Stimulated activated CD8-positive, alpha-beta memory T cell treated with anti-CD3 and anti-CD28 coated beads, Interleukin-7, amount 100 ng/mL, for 48 hours (primary cell): ENCODE measurements around the gene DDX43.
A peak's percentile ranks its signal among the peaks of the same experiment; 100 is the strongest.
"Not testable (repeated sequence)": the region's sequence is repeated elsewhere in the genome, so short reads cannot be mapped to it uniquely, and the experiment has no call there.

ENCODE experiments used
- DNase-seq, 2 donors: peaks; one replicate each; pipeline ENCODE4 v3.0.0-alpha.2; 2020; ENCODE audit warnings: low read depth in 1 of 2; ENCODE audit errors: extremely low read depth in 1 of 2

DDX43 gene

DNA sequence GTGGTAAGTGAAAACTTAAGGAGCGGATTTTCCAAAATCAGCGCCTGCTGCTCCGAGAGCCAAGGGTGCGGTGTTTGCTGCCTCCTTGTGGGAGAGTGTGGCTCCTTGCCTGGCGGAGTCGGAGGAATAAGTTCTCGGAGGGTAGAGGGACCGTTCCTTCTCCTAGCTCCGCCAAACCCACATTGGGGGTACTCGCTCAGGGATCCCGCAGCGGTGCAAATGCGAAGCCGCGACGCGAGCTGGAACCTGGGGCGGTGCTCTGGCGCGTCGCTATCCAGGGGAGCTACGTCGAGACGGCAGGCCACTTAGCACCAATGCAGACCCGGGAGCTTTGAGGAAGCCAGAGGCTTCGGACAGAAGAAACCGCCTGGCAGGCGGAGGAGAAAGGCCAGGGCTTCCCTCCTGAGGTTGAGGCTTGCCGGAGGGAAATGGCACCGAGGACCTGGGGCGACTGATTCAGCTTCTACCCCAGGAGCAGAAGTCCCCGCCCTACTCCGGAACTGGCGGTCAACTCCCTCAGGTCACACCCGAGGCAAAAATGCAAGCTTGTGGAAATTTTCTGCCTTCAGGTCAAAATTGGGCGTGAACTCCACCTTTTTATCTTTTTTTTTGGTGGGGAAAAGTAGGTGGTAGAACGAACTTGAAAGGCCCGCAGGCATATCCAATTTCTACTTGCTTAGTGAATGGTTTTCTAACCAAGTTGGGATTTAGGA, 5.7 kb upstream of the DDX43 start:
- peak; percentile 46 to 64 for DNase-seq

DNA sequence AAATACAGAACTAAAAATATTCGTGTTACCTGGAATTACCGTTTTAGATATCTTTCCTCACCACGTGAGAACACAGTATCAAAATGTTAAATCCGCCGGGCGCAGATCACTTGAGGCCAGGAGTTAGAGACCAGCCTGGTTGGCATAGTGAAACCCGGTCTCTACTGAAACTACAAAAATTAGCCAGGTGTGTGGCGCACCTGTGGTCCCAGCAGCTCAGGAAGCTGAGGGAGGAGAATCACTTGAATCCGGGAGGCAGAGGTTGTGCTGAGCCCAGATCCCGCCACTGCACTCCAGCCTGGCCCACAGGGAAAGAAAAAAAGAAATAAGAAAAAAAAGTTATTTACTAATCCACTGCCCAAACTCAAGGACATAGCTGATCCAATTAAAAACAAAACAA, 4.8 kb upstream of the DDX43 start:
- DNase-seq, result no peak

DNA sequence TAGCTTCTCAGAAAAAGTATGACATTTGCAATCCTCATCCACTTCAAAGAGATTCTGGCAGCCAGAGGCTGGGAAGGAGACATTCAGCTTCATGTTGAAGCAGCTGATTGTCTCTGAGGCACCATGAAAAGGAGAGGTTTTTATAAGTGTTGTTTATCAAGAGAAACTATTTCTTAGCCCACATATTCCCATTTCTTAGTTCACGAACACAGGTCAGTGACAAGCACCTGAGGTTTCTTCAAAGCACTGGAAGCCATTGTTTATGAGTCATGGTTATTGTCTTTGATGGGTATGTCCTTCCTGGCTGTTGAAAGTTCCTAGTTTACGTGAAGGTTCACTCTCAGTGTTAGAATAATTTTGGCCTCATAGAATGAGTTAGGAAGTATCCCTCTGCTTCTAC, 3.0 kb upstream of the DDX43 start:
- no peak for DNase-seq

DNA sequence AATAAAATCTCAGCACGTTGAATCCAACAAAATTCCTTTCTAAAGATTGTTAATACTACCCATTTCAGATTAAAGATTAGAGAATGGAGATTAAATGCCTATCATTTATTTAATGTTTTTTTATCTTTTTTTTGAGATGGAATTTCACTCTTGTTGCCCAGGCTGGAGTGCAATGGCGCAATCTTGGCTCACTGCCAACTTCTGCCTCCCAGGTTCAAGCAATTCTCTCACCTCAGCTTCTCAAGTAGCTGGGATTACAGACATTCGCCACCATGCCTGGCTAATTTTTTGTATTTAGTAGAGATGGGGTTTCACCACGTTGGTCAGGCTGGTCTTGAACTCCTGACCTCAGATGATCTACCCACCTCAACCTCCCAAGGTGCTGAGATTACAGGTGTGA, 2.4 kb upstream of the DDX43 start:
- not testable (repeated sequence) for DNase-seq

DNA sequence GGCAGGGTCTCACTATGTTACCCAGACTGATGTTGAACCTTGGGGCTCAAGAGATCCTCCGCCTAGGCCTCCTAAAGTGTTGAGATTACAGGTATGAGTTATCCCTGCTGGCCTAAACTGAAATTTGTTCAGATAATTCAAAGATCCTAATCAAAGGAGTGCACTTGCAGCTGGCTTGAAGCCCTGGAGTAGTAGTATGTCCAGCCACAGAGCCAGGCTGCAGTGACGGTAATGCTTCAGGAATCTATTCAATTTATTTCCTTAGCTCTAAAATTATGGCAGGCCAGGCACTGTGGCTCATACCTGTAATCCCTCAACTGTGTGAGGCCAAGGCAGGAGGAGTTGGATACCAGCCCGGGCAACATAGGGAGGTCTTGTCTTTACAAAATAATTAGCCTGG, 1.4 kb upstream of the DDX43 start:
- DNase-seq, result no peak

DNA sequence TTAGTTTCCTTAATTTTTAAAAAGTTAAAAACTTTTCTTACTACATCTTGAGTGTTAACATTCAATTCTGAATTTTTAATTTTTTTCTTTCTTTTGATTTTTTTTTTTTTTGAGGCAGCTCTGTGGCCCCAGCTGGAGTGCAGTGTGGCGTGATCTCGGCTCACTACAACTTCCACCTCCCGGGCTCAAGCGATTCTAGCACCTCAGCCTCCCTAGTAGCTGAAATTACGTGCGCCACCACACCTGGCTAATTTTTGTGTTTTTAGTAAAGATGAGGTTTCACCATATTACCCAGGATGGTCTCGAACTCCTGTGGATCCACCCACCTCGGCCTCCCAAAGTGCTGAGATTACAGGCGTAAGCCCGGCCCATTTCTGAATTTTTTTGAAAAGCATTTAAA, 1.2 kb downstream of the DDX43 start:
- no peak for DNase-seq

DNA sequence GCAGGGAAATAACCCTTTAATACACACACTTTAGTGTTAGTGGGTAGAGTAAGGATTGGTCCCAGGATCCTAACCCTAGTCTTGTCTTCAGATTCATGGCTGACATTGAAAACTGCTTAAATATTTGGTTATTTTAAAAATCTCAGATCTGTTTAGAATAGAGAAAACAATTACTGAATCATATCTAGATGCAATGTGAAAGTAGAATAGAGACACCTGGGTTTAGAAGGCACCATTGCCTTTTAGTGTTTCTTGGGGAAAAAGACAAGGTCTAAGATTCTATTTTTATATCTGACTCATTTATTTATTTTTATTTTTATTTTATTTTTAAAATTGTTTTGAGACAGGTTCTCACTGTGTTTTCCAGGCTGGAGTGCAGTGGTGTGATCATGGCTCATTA, 6.0 kb downstream of the DDX43 start:
- DNase-seq, result no peak

DNA sequence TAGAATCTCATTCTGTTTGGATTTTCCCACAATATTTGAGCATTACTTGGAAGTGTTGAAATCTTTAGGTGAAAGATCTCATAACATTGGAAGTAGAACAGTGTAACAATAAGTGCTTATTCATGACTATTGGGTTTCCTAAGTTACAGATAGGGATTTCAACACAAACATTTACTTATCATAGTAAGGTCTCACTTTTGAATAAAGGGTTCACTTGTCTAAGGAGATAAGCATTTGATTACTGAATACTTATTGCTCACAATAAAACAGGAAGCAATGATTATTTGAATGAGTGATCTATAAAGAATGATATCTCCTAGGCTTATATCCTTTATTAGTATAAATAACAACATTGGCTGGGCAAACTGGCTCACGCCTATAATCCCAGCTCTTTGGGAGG, 14.8 kb downstream of the DDX43 start:
- no peak for DNase-seq

DNA sequence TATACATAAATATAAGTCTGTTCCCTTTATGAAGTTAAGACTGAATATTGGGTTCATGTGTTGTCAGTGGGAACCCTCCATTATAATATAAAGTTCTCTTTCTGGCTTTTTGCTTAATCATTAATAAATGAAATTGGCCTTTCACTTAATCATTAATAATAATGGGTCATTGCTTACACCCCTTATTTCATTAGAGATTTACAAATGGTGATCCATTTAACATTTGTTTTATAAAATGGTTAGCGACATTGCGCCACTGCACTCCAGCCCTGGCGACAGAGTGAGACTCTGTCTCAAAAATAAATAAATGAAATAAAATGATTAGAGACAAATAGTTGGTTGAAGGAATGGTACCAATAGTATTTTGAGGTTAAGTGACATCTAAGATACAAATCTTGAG, 18.5 kb downstream of the DDX43 start:
- DNase-seq, result no peak

DNA sequence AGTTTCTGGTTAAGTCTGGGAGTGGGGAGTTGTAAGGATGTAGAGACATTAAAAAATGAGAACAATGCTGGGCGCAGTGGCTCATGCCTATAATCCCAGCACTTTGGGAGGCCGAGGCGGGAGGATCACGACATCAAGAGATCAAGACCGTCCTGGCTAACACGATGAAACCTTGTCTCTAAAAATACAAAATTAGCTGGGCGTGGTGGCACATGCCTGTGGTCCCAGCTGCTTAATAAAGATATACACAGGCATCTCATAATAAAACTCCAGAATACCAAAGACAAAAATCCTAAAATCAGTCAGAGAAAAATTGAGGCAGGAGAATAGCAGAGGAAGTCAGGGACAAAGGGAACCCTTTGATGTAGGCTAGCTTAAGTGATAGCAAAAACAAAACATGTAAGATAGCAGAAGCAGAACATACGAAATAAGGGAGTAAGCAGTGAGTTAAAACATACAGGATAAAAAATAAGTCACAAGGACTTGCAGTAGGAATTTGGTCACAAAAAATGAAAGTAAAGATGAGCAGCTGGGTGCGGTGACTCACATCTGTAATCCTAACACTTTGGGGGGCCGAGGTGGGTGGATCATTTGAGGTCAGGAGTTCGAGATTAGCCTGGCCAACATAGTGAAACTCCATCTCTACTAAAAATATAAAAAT, 23.6 kb downstream of the DDX43 start:
- DNase-seq, result no peak

DNA sequence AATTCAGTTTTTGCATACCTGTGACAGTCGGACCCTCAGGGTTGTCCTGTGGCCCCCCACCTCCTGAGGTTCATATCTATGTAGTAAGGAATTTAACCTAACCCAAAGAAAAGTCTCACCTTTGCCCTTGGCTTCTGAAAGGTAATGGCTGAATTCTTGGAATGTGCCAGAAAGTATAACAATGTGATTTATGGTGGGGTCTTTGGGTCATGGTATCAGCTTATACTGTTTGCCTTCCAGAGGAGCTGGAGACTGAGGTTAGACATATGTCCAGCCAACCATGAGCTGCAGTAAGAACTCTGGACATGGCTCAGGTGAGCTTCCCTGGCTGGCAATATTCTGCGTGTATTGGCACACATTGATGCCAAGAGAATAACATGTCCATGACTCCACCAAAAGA, 26.9 kb downstream of the DDX43 start:
- DNase-seq, result no peak

DNA sequence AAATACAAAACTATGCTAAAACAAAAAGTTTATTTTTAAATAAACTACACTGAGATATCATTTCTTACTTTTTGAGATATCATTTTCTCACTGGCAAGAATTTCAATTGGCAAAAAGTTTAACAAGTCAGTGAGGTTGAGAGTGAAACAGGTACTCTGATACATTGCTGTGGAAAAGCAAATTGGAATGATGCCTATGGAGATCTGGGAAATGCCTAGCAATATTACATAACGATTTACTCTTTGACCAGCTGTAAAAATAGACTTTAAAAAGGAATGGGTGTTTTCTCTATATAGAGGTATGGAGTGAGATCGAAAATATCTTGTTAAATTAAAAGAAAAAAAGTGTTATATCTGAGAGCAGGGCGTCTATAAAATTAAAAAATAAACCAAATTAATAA, 40.6 kb downstream of the DDX43 start:
- no peak for DNase-seq

DNA sequence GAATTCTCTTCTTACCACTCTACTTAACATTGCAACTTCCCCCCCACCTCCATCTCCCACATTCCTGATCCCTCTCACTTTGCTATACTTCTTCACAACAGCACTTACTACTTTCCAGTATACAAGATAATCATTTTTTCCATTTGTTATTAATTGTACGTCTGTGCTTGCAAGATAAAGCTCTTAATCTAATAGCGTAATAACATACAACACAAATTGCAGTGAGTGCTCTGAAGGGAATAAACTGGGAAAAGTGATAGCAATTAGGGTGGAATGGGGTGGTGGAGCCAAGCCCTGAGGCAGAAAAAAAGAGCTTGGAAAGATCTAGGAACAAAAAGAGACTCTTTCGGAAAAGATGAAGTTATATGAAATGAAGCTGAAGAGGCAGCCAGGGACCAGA, 48.9 kb downstream of the DDX43 start:
- no peak for DNase-seq

DNA sequence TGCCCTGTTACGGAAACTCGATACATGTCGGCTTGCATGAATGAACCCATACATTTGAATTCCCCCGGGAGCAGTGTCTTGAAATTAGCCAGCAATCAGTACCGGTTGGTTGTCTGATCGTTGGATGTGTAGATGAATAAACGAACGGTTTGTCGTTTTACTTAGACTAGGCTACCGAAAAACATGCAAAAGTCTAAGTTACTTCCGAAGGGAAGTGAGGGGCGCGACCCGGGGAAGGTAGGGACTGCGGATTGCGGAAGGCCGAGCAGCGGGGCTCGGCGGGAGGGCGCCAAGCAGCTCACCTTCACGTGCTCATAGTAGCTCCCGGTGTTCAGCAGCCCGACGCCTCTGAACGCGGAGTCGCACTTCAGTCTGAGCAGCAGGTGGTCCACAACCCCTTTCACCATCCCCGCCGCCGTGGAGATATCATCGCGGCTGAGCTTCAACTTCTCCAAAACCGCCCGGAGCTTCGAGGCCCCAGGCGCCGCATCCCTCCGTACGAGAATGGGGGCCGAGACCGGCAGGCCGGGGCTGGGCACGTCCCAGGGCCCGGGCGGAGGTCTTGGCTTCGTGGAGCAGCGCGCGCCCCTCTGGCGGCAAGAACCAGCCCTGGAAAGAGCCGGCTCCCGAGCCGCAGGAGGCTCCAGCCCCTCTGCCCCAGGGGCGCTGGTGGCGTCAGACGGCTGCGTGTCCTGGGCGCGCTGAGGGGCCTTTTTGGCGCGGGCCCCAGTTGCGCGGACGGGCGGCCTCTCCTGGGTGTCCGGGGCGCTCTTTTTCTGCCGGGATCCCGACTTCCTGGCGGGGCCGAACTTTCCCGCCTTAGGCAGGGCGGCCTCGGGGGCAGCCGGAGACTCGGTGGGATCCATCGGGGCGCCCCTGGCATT, 56.8 kb downstream of the DDX43 start:
- peak in 1 of 2 donors; percentile 23 for DNase-seq

DNA sequence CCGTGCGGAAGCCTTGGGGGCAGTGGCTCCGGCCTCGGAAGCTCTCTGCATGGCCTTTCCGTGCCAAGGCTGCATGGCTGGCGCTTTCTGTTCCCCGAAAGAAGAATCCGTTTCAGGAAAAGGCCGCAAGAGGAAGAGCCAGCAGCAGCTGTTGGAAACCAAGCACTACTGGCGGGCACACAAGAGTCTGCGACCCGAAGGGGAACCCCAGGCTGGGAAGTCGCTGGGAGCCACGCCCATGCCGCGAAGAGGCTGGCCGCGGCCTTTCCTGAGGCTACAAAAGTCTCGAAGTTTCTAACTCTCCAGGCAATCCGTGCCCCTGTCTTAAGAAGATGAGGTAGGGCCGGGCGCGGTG, 57.5 kb downstream of the DDX43 start, which contains the start of gene CGAS:
Gene CGAS, minus strand, starts transcription at position 191 of the 355 bp plus-strand sequence. Its CDS starts 116 bp downstream, at position 75.
- DNase-seq, result peak; percentile 63 to 72

DNA sequence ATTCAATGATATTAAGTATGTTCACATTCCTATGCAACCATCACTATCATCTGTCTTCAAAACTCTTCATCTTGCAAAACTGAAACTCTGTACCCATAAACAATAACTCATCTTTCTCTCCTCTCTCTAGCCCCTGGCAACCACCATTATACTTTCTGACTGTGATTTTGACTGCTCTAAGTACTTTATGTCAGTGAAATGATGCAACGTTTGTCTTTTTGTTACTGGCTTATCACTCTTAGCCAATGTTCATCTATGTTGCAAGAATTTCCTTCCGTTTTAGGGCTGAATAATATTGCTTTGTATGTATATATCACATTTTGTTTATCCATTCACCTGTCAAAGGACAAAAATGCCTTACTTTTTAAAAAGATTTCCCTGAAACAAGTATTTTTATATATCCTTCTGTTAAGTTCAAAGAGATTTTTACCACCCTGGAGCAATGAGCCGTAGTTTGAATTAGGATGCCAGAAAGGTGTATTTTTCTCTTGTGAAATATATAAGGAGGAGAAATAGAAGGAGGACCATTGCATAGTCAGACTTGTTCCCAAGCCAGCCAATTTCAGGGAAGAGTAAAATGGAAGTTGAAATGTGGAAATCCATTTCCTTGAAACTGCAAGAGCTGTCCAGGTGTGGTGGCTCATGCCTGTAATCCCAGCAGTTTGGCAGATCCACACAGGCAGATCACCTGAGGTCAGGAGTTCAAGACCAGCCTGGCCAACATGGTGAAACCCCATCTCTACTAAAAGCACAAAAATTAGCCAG, 61.4 kb downstream of the DDX43 start:
- no peak for DNase-seq

DNA sequence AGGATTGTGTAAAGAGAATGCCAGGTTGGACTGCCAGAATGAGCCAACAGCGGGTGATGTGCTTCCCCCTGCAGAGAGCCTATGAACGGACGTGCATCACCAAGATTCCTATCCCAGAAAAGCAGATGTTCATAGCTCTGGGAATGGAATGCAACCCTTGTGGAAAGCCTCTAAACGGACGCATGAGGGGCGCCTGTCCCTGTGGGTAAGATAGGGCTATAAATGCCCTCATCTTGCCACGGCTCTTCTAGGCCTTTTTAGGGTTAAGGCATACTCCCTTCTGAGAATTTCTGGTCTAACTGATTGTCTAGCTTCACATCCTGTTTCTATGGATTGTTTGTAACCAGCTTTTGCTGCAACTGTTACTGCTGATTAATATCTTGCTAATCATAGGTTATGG, 64.8 kb downstream of the DDX43 start:
- not testable (repeated sequence) for DNase-seq

DNA sequence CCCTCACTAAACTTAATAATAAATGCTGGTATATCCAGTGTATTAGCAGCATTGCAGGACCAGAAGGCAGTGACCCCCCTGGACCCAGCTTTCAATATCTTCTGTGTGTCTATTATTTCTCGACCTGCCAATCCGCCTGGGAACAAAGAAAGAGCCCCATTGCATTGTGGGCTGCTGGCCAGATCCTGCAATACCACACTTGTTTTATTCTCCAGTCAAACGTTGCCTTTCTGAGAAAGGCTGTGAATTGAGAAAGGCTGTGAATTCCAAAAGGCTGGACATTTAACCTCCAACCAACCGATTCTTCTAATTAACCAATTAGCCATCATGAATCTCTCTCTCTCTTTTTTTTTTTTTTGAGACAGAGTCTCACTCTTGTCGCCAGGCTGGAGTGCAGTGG, 65.4 kb downstream of the DDX43 start:
- no peak for DNase-seq

DNA sequence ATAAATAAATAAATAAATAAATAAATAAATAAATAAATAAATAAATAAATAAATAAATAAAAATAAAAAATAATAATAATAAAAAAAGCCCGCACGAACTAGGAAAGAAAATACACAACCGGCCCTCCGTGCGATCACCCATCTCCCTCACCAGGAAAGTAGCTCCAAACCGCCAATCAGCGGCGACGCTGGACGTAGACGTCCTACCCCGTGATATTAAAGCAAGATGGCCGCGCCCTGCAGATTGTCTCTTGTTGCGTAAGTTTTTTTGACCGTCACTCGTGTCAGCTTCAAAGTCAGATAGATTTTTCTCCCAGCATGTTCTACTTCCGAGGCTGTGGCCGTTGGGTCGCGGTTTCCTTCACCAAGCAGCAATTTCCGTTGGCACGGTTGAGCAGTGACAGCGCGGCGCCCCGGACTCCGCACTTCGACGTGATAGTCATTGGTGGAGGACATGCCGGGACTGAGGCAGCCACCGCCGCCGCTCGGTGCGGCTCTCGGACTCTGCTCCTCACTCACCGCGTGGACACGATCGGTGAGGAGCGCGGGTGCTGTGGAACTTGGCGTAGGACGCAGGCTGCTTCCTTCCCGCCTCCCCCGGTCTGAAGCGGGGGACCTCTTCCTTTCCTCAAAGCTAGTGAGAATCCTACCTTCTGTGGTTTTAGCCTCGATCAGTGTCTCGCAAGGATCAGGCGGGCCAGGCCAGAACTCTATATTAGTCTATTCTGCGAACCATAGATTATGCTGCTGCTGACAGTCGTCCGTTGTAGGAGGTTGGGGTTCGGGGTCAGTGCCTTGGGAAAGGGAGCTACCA, 67.1 kb downstream of the DDX43 start, which contains the start of gene MTO1:
Gene MTO1, plus strand, starts transcription at position 201 of the 814 bp plus-strand sequence. Its CDS starts 118 bp downstream, at position 319.
- peak; percentile 66 to 83 for DNase-seq
